SU-DHL-6 (cell line): ENCODE measurements around the gene CDC25B.
"Not testable (repeated sequence)": the region's sequence is repeated elsewhere in the genome, so short reads cannot be mapped to it uniquely, and the experiment has no call there.

Source experiments
- H2AFZ ChIP-seq: fragments of 200-600 bp; sonication (generic); 2 replicates; pipeline ENCODE4 v1.6.1; 2014; ENCODE audit warnings: low read depth, mild to moderate bottlenecking, moderate library complexity, mixed read lengths, antibody characterized with exemption, low read length; ENCODE audit not compliant: severe bottlenecking
- H3F3A ChIP-seq: fragments of 200-600 bp; shearing (Covaris generic); 2 replicates; pipeline ENCODE4 v1.6.0; 2016; ENCODE audit warnings: antibody characterized with exemption, mild to moderate bottlenecking; ENCODE audit not compliant: insufficient read depth
- H3K27ac ChIP-seq: fragments of 200-600 bp; sonication (generic); 2 replicates; pipeline ENCODE4 v1.5.1; 2016; ENCODE audit warnings: low read depth, mild to moderate bottlenecking, low read length, moderate library complexity, mixed read lengths
- H3K27me3 ChIP-seq: fragments of 200-600 bp; sonication (generic), shearing (Covaris generic); 2 replicates; pipeline ENCODE4 v1.6.0; 2014; ENCODE audit warnings: mild to moderate bottlenecking, low read length
- H3K36me3 ChIP-seq: fragments of 200-600 bp; sonication (generic); 2 replicates; pipeline ENCODE4 v1.6.1; 2014; ENCODE audit warnings: mild to moderate bottlenecking, low read length, mixed read lengths
- H3K4me2 ChIP-seq: fragments of 300-600, 200-600 bp; shearing (Covaris generic), sonication (generic); 2 replicates; pipeline ENCODE4 v1.6.0; 2014; ENCODE audit warnings: low read length, low read depth, mild to moderate bottlenecking; ENCODE audit not compliant: poor library complexity, severe bottlenecking
- H3K4me3 ChIP-seq: fragments of 200-600 bp; sonication (generic); 2 replicates; pipeline ENCODE4 v1.5.1; 2014; ENCODE audit warnings: antibody characterized with exemption, low read length, mild to moderate bottlenecking, mixed read lengths; ENCODE audit not compliant: insufficient read depth, poor library complexity, severe bottlenecking
- H3K79me2 ChIP-seq: fragments of 200-600 bp; sonication (generic); 2 replicates; pipeline ENCODE4 v1.6.1; 2014; ENCODE audit warnings: mild to moderate bottlenecking, low read length, moderate library complexity; ENCODE audit not compliant: insufficient read depth
- H3K9ac ChIP-seq: fragments of 200-600 bp; sonication (generic); 2 replicates; pipeline ENCODE4 v1.7.0; 2014; ENCODE audit warnings: mild to moderate bottlenecking, low read length
- H3K9me2 ChIP-seq: fragments of 200-600 bp; sonication (generic); replicated peaks from 2 replicates; pipeline ENCODE4 v1.6.1; 2014; ENCODE audit warnings: low read length; ENCODE audit not compliant: insufficient read depth
- H3K9me3 ChIP-seq: fragments of 200-600 bp; sonication (generic); 2 replicates; pipeline ENCODE4 v1.6.1; 2014; ENCODE audit warnings: low read length, mixed read lengths; ENCODE audit not compliant: insufficient read depth
- H4K20me1 ChIP-seq: fragments of 200-600 bp; sonication (generic); 2 replicates; pipeline ENCODE4 v1.6.1; 2014; ENCODE audit warnings: low read depth, mild to moderate bottlenecking, antibody characterized with exemption, low read length, moderate library complexity, mixed read lengths
- EZH2phosphoT487 ChIP-seq: fragments of 200-600 bp; sonication (generic), shearing (Covaris generic); conservative IDR thresholded peaks from 2 replicates; pipeline ENCODE4 v1.6.1; 2018; ENCODE audit warnings: mild to moderate bottlenecking, antibody characterized with exemption, low read length, moderate library complexity, mixed read lengths
- TF ChIP-seq, protein P1 (sequence below): fragments of 200-600 bp; sonication (generic); IDR thresholded peaks from one replicate; pipeline ENCODE4 v1.5.1; 2017; ENCODE audit warnings: antibody characterized with exemption, mild to moderate bottlenecking, low read length, moderate library complexity; ENCODE audit not compliant: insufficient read depth, poor library complexity, severe bottlenecking

CDC25B gene

DNA sequence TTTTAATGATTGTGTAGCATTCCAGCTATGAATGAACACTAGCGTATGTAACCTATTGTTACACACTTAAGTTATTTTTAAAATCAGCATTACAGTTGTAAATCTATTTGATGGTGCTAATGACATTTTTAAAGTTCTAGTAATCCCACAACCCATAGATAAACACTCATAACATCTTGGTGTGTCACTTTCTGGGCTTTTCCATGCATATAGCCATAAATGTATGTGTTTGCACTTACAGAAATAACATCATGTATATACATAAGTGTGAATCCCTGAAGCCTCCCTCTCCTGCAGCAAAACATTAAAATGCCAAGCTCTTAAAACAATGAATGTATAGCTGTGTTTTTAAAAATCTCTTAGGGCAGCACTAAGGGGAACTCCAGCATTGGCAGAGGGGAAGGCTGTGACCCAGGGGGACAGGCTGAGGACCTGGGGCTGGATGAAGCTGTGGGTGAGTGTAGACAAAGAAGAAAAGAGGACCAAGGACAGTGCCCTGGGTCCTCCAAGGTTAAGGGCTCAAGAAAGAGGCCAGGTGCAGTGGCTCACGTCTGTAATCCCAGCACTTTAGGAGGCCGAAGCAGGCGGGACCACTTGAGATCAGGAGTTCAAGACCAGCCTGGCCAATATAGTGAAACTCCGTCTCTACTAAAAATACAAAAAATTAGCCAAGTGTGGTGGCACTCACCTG, 8.6 kb upstream of the CDC25B start:
- H3K9me3 ChIP-seq: no peaks in the 10 kb centered on the region
- no peaks in the 10 kb centered on the region for H3K36me3 ChIP-seq
- H3K4me2 ChIP-seq: peak overlapping the region; percentile 84
- H3K27ac ChIP-seq: peak overlapping the region; percentile 1; the same call in 1 of the 2 replicates
- H3K4me3 ChIP-seq: peak overlapping the region; percentile 60
- no peaks in the 10 kb centered on the region for H3K9me2 ChIP-seq
- H3K27me3 ChIP-seq: no peaks in the 10 kb centered on the region
- no peaks in the 10 kb centered on the region for H4K20me1 ChIP-seq
- H3K79me2 ChIP-seq: no peaks in the 10 kb centered on the region; the same call in 1 of the 2 replicates
- peak overlapping the region; percentile 79 for H2AFZ ChIP-seq
- peaks cover 3% of the 10 kb centered on the region; the same call in 1 of the 2 replicates for H3F3A ChIP-seq
- TF ChIP-seq EZH2phosphoT487: no peak
- TF ChIP-seq, protein P1, sequence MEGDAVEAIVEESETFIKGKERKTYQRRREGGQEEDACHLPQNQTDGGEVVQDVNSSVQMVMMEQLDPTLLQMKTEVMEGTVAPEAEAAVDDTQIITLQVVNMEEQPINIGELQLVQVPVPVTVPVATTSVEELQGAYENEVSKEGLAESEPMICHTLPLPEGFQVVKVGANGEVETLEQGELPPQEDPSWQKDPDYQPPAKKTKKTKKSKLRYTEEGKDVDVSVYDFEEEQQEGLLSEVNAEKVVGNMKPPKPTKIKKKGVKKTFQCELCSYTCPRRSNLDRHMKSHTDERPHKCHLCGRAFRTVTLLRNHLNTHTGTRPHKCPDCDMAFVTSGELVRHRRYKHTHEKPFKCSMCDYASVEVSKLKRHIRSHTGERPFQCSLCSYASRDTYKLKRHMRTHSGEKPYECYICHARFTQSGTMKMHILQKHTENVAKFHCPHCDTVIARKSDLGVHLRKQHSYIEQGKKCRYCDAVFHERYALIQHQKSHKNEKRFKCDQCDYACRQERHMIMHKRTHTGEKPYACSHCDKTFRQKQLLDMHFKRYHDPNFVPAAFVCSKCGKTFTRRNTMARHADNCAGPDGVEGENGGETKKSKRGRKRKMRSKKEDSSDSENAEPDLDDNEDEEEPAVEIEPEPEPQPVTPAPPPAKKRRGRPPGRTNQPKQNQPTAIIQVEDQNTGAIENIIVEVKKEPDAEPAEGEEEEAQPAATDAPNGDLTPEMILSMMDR: no peak
- peak overlapping the region; percentile 55 for H3K9ac ChIP-seq

DNA sequence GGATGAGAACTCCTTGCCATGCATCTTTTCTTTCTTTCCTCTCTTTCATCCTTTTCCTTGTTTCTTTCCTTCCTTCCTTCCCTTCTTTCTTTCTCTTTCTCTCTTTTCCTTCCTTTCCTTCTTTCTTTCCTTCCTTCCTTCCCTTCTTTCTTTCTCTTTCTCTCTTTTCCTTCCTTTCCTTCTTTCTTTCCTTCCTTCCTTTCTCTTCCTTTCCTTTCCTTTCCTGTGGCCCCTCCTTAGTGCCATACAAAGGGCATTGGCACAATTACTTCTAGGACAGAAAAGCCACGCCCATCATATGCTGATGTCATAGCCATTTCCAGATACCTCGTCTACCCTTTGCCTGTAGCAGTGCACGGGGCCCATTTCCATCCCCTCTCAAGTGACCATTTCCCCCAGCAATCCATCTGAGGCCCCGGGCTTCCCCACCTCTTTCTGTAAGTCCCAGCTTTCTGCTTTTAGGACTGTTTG, 7.4 kb upstream of the CDC25B start:
- TF ChIP-seq, protein P1: no peak
- TF ChIP-seq EZH2phosphoT487: no peak
- no peaks in the 10 kb centered on the region; the same call in 1 of the 2 replicates for H3K79me2 ChIP-seq
- no peak overlapping the region for H3K4me3 ChIP-seq
- H3K4me2 ChIP-seq: no peak overlapping the region
- H3K9me2 ChIP-seq: no peaks in the 10 kb centered on the region
- no peaks in the 10 kb centered on the region for H3K27me3 ChIP-seq
- no peaks in the 10 kb centered on the region for H4K20me1 ChIP-seq
- no peaks in the 10 kb centered on the region for H3K9me3 ChIP-seq
- H2AFZ ChIP-seq: no peak overlapping the region
- no peaks in the 10 kb centered on the region for H3F3A ChIP-seq
- H3K36me3 ChIP-seq: no peaks in the 10 kb centered on the region
- H3K9ac ChIP-seq: no peak overlapping the region
- no peak overlapping the region for H3K27ac ChIP-seq

DNA sequence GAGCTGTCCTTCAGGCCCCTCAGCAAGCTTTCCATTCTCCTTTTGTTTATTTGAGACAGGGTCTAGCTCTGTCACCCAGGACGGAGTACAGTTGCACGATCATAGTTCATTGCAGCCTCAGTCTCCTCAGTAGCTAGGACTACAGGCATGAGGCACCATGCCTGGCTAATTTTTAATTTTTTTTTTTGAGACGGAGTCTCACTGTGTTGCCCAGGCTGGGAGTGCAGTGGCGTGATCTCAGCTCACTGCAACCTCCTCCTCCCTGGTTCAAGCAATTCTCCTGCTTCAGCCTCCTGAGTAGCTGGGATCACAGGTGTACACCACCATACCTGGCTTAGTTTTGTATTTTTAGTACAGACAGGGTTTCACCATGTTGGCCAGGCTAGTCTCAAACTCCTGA, 6.9 kb upstream of the CDC25B start:
- not testable (repeated sequence) for H3K79me2 ChIP-seq, H3K9ac ChIP-seq, H3K9me2 ChIP-seq, H3K36me3 ChIP-seq, H3K4me3 ChIP-seq, H3K4me2 ChIP-seq, H3K27ac ChIP-seq, H2AFZ ChIP-seq, H3K27me3 ChIP-seq, H3K9me3 ChIP-seq, H3F3A ChIP-seq, H4K20me1 ChIP-seq

DNA sequence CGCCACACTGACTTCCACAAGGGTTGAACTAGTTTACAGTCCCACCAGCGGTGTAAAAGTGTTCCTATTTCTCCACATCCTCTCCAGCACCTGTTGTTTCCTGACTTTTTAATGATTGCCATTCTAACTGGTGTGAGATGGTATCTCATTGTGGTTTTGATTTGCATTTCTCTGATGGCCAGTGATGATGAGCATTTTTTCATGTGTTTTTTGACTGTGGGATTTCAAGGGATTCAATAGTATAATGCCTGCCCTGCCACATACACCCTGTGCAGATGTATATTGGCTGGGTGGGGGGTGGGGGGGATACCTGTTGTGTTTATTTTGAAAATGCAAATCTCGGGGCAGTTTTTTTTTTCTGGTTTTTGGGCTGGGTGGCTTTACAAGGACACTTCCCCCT, 1.9 kb upstream of the CDC25B start:
- H2AFZ ChIP-seq, H3K4me3 ChIP-seq, H3K9me3 ChIP-seq, H3K36me3 ChIP-seq, H4K20me1 ChIP-seq, H3K9me2 ChIP-seq, H3K9ac ChIP-seq, H3K27ac ChIP-seq, H3K4me2 ChIP-seq, H3F3A ChIP-seq, H3K27me3 ChIP-seq: not testable (repeated sequence)
- peaks cover 12% of the 10 kb centered on the region for H3K79me2 ChIP-seq
